Upper lobe of left lung (tissue), 4 donors: ENCODE data around the gene TTC3.

Experiments used
- EP300 ChIP-seq, 4 donors: sonication (generic); formaldehyde crosslinking; IDR thresholded peaks; one replicate each; pipeline ENCODE4 v1.5.1; 2017; ENCODE audit warnings: antibody characterized with exemption in 4 of 4, control low read depth in 2 of 4
- POLR2A ChIP-seq, 4 donors: fragments of 450-650 bp; IDR thresholded peaks; one replicate each; pipeline ENCODE4 v1.5.1; 2016 to 2017; ENCODE audit warnings: antibody characterized with exemption in 4 of 4, mild to moderate bottlenecking in 2 of 4
- POLR2AphosphoS5 ChIP-seq, 2 donors: sonication (generic); formaldehyde crosslinking; IDR thresholded peaks; one replicate each; pipeline ENCODE4 v1.5.1; 2017; ENCODE audit warnings: antibody characterized with exemption in 2 of 2
- TF ChIP-seq, protein P1 (sequence below), 6 experiments: fragments of 450-650 bp in 4 of 6; fragments of 200-600 bp in 2 of 6; sonication (generic) in 2 of 6; IDR thresholded peaks; one replicate each; pipeline ENCODE4 v1.5.1; 2016 to 2019; ENCODE audit warnings: antibody characterized with exemption in 6 of 6

DNA sequence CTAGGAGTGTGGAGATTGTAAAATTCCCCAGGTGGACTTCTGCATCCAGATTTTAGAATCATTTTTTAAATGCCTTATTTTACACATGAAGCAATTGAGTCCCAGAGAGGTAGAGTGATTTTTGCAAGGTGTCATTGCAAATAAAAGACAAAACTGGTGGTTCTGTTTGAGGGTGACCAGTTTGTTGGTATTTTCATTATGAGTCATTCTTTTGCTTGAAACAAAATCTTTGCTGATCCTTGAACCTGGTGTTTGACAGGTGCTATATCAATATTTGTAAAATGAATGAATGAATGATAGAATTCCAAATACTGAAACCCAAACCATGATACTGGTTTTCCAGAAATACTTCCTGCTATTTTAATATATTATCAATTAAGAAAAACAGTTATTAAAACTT, 44.1 kb downstream of the TTC3 start:
- TF ChIP-seq POLR2A (IDR thresholded peaks at IDR 0.05) (no peak), EP300 (IDR thresholded peaks at IDR 0.05) (no peak), POLR2AphosphoS5 (IDR thresholded peaks at IDR 0.05) (no peak)
- TF ChIP-seq, protein P1, sequence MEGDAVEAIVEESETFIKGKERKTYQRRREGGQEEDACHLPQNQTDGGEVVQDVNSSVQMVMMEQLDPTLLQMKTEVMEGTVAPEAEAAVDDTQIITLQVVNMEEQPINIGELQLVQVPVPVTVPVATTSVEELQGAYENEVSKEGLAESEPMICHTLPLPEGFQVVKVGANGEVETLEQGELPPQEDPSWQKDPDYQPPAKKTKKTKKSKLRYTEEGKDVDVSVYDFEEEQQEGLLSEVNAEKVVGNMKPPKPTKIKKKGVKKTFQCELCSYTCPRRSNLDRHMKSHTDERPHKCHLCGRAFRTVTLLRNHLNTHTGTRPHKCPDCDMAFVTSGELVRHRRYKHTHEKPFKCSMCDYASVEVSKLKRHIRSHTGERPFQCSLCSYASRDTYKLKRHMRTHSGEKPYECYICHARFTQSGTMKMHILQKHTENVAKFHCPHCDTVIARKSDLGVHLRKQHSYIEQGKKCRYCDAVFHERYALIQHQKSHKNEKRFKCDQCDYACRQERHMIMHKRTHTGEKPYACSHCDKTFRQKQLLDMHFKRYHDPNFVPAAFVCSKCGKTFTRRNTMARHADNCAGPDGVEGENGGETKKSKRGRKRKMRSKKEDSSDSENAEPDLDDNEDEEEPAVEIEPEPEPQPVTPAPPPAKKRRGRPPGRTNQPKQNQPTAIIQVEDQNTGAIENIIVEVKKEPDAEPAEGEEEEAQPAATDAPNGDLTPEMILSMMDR (IDR thresholded peaks at IDR 0.05), result no peak
